HEK293 (cell line): ENCODE data around the gene KRT4.

Experiments
- ATF2 ChIP-seq: fragments of 450-650 bp; formaldehyde crosslinking; IDR thresholded peaks from 2 replicates; pipeline ENCODE4 v1.5.1; 2016; ENCODE audit warnings: missing biosample characterization, missing genetic modification characterization, low read depth
- HOXA7 ChIP-seq: sonication (generic); formaldehyde crosslinking; IDR thresholded peaks from 2 replicates; pipeline ENCODE4 v1.8.1; 2022; ENCODE audit warnings: missing genetic modification reagents, borderline replicate concordance
- REST ChIP-seq: fragments of 450-650 bp; formaldehyde crosslinking; IDR thresholded peaks from 2 replicates; pipeline ENCODE4 v1.5.1; 2016; ENCODE audit warnings: missing biosample characterization, missing genetic modification characterization
- SP2 ChIP-seq: fragments of 450-650 bp; formaldehyde crosslinking; IDR thresholded peaks from 2 replicates; pipeline ENCODE4 v1.5.1; 2016; ENCODE audit warnings: missing biosample characterization, missing genetic modification characterization
- YY1 ChIP-seq: fragments of 450-650 bp; formaldehyde crosslinking; IDR thresholded peaks from 2 replicates; pipeline ENCODE4 v1.5.1; 2018; ENCODE audit warnings: missing biosample characterization, missing genetic modification characterization
- ZFHX2 ChIP-seq: fragments of 450-650 bp; formaldehyde crosslinking; conservative IDR thresholded peaks from 2 replicates; pipeline ENCODE4 v1.5.1; 2016; ENCODE audit warnings: missing biosample characterization, missing genetic modification characterization
- ZNF274 ChIP-seq, 2 experiments: fragments of 200-500 bp in 1 of 2; fragments of 450-650 bp in 1 of 2; sonication (Bioruptor generic) in 1 of 2; formaldehyde crosslinking in 1 of 2; IDR thresholded peaks; 2 replicates each; pipeline versions ENCODE4 v1.5.1 to v1.6.1; 2014 to 2016; ENCODE audit warnings: borderline replicate concordance in 1 of 2, inconsistent platforms in 1 of 2, low read length in 1 of 2, missing biosample characterization in 1 of 2, missing genetic modification characterization in 1 of 2

GRCh38 chr12:52814710-52815155, 817 bp upstream of the KRT4 start:
- TF ChIP-seq REST (tag by site-specific recombination) (no peak), YY1 (tag by site-specific recombination) (no peak), ZFHX2 (no peak), SP2 (tag by site-specific recombination) (no peak), ZNF274 (IDR thresholded peaks at IDR 0.05; ENCODE audit: low read length) (no peak), ZNF274 (tag by site-specific recombination; IDR thresholded peaks at IDR 0.05; ENCODE audit: borderline replicate concordance) (no peak), ATF2 (tag by site-specific recombination) (no peak), HOXA7 (CRISPR knock-in tag) (no peak)
